ENCODE data around the gene STK24. TPM values are rescaled to one million over a fixed set of nuclear protein-coding genes. Genes with fewer than 3 reads are reported as not detected.

Gene STK24
- total RNA-seq, 1 donor from 2014 or later, result 88.4 TPM

DNA sequence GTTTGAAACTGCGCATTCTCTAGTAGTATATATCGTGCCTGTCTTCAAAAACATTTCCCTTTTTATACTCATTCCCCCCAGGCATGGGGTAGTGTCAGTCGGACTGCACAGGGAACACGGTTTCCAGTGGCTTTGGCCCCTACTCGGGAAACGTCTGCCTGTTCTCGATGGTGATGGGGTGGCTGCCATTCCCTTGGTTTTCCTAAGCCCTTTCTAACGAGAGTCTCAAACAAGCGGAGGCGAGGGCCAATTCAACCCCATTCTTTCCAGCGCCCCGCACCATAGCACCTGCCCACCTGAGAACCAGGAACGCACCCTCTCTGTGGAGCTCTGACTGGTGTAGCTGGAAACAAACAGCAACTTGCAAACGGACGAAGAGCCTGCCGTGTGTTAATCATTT, 127.6 kb downstream of the STK24 start:
- no peak overlapping the region for H3K4me3 Mint-ChIP-seq
- TF ChIP-seq, protein P1, sequence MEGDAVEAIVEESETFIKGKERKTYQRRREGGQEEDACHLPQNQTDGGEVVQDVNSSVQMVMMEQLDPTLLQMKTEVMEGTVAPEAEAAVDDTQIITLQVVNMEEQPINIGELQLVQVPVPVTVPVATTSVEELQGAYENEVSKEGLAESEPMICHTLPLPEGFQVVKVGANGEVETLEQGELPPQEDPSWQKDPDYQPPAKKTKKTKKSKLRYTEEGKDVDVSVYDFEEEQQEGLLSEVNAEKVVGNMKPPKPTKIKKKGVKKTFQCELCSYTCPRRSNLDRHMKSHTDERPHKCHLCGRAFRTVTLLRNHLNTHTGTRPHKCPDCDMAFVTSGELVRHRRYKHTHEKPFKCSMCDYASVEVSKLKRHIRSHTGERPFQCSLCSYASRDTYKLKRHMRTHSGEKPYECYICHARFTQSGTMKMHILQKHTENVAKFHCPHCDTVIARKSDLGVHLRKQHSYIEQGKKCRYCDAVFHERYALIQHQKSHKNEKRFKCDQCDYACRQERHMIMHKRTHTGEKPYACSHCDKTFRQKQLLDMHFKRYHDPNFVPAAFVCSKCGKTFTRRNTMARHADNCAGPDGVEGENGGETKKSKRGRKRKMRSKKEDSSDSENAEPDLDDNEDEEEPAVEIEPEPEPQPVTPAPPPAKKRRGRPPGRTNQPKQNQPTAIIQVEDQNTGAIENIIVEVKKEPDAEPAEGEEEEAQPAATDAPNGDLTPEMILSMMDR (IDR thresholded peaks at IDR 0.05; ENCODE audit: unreplicated experiment), result no peak
- H3K36me3 Mint-ChIP-seq, result peaks cover 37% of the 10 kb centered on the region
- no peak for DNase-seq (ENCODE audit: low spot score in 2 of 2, unreplicated experiment in 2 of 2)
- H3K27ac Mint-ChIP-seq, result peak overlapping the region; percentile 66
- H3K9me3 Mint-ChIP-seq, result no peaks in the 10 kb centered on the region
- no peaks in the 10 kb centered on the region for H3K27me3 Mint-ChIP-seq (ENCODE audit: low read depth)
- H3K4me1 Mint-ChIP-seq, result peaks cover 14% of the 10 kb centered on the region

DNA sequence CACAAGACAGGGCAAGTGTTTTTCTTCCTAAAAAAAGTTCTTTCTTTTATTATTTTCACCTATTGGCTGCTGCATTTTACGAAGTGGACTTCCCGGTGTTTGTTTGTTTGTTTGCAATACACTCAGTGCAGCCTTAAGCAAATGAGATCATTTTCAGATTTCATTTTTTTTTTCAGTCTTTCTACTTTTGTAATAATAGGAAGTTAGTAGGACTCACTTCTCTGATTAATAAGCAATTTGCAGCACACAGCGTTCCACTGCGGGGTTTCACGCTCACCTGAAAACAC, 128.3 kb downstream of the STK24 start:
- TF ChIP-seq, protein P1 (IDR thresholded peaks at IDR 0.05; ENCODE audit: unreplicated experiment), result no peak
- no peaks in the 10 kb centered on the region for H3K9me3 Mint-ChIP-seq
- H3K27ac Mint-ChIP-seq, result peak overlapping the region; percentile 26
- no peak for DNase-seq (ENCODE audit: low spot score in 2 of 2, unreplicated experiment in 2 of 2)
- H3K4me1 Mint-ChIP-seq, result peaks cover 11% of the 10 kb centered on the region
- H3K4me3 Mint-ChIP-seq, result no peak overlapping the region
- peaks cover 39% of the 10 kb centered on the region for H3K36me3 Mint-ChIP-seq
- no peaks in the 10 kb centered on the region for H3K27me3 Mint-ChIP-seq (ENCODE audit: low read depth)

DNA sequence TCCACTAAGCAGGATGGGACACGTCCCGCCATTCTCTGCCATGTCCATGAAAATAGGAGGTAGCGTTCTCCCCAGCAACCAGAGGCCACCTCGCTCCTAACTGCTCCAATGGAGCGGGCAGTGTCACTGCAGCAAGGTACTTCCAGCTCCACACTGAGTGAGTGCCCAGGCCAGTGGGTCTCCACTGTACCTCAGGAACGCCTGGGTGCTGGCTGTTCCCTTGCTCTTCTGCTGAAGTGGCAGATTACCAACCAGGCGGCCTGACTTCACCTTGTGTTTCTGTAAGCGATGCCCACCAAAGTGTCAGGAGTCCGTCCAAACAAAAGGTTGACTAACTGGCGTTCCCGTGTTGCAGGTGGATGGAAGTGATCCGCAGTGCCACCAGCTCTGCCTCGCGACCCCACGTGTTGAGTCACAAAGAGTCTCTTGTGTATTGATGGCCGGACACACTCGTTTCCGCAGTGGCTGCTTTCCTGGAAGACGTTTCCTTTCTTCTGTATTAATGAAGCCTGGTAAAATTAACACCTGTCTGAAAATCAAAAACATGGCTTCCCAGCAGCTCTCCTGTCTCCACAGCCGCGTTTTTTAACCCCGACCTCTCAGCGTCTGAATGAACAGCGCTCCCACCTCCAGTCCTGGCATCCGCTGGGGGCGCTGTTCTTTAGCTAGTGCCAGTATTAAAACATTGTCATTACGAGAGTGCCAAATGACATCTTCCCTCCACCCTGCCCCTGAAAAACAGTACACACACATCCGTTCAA, 128.8 kb downstream of the STK24 start:
- no peak for DNase-seq (ENCODE audit: low spot score in 2 of 2, unreplicated experiment in 2 of 2)
- peaks cover 11% of the 10 kb centered on the region for H3K4me1 Mint-ChIP-seq
- H3K27ac Mint-ChIP-seq, result peak overlapping the region; percentile 26
- no peak overlapping the region for H3K4me3 Mint-ChIP-seq
- no peaks in the 10 kb centered on the region for H3K9me3 Mint-ChIP-seq
- peaks cover 38% of the 10 kb centered on the region for H3K36me3 Mint-ChIP-seq
- TF ChIP-seq, protein P1 (IDR thresholded peaks at IDR 0.05; ENCODE audit: unreplicated experiment), result peak; percentile 47
- H3K27me3 Mint-ChIP-seq (ENCODE audit: low read depth), result no peaks in the 10 kb centered on the region

DNA sequence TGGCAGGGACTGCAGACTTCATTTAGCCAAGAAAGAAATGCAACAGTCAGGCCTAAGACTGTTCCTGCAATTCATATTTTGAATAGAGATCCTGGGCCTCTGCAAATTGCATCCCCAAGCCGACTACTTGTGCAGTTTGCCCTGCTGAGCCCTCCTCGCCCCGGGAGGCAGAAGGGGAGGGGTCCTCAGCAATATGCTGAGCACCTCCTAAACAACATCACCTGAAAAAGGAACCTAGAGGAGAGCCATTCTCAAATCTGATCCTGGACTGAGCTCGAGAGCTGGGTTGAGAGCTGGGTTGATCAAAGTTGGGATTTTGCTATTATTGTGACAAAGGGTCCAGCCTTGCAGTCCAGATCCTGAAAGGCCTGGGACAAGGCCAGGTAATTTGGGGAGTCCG, 129.8 kb downstream of the STK24 start:
- H3K27me3 Mint-ChIP-seq (ENCODE audit: low read depth), result no peaks in the 10 kb centered on the region
- H3K27ac Mint-ChIP-seq, result peak overlapping the region; percentile 72
- peaks cover 11% of the 10 kb centered on the region for H3K4me1 Mint-ChIP-seq
- peaks cover 35% of the 10 kb centered on the region for H3K36me3 Mint-ChIP-seq
- TF ChIP-seq, protein P1 (IDR thresholded peaks at IDR 0.05; ENCODE audit: unreplicated experiment), result no peak
- H3K9me3 Mint-ChIP-seq, result no peaks in the 10 kb centered on the region
- no peak overlapping the region for H3K4me3 Mint-ChIP-seq
- no peak for DNase-seq (ENCODE audit: low spot score in 2 of 2, unreplicated experiment in 2 of 2)

DNA sequence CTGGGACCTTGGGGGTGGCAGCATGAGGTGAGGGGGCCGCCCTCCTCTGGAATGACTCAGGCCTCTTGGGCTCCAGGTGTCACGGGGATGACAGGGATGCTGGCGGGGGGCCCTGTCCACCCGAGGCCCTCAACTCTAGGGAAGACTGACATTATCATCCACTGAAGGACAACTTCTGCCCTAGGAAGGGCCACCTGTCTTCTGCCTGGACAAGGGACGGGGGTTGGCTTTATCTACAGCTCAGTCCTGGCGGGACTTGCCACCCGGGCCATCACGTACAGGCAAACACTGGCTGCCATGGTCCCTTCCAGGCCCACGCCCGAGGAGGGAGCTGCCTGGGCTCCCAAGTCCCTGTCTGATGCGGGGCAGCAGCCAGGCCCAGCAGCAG, 130.7 kb downstream of the STK24 start:
- DNase-seq (ENCODE audit: low spot score in 2 of 2, unreplicated experiment in 2 of 2), result no peak
- Mint-ChIP-seq H3K36me3 (peaks cover 31% of the 10 kb centered on the region), H3K27ac (peak overlapping the region; percentile 25), H3K4me1 (peaks cover 6% of the 10 kb centered on the region), H3K4me3 (no peak overlapping the region), H3K9me3 (no peaks in the 10 kb centered on the region), H3K27me3 (ENCODE audit: low read depth) (no peaks in the 10 kb centered on the region)
- TF ChIP-seq, protein P1 (IDR thresholded peaks at IDR 0.05; ENCODE audit: unreplicated experiment), result no peak

Measured in mesothelial cell of epicardium (in vitro differentiated cells).